Activated T-cell treated with anti-CD3 and anti-CD28 coated beads for 48 hours (primary cell): ENCODE measurements around the gene ELAVL3.
"Not testable (repeated sequence)": the region's sequence is repeated elsewhere in the genome, so short reads cannot be mapped to it uniquely, and the experiment has no call there.

Experiments
- DNase-seq: peaks from one replicate; pipeline ENCODE4 v3.0.0-alpha.2; 2020; ENCODE audit warnings: low read depth

Gene ELAVL3

DNA sequence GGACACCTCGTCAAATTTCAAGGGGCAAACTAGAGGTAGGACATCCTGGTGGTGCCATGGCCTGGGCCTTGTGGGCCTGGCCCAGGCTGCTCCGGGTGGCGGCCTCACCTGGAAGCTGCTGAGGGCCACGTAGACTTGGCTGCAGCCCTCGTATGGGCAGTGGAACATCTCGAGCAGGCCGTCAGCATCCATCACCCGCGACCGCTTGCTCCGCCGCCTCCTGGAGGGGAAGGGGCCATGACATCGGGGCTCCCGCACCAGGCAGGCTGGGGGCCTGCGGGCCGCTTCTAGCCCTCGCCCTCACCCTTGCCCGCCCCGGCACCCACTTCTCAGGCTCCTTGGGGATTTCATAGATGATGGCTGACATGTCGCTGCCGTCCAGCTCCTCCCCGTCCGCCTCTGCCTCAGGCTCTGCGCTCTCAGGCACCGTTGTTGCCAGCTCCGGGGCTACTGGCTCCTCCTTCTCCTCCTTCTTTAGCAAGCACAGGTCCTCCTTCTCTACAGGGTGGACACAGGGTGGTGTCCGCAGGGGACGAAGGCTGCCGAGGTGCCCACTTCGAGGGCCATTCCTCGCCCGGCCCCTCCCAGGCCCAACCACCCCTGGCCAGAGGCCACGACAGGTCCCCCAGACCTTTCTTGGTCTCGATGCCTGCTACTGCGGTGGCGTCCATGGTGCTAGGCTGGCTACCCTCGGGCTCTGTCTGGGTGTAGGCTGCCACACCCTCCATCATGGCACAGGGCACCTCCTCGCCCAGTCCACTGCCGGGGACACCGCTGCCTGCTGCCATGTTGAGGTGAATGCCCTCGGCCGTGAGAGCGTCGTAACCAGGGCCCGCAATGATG is 6.0 kb upstream of the ELAVL3 start:
- DNase-seq = no peak

DNA sequence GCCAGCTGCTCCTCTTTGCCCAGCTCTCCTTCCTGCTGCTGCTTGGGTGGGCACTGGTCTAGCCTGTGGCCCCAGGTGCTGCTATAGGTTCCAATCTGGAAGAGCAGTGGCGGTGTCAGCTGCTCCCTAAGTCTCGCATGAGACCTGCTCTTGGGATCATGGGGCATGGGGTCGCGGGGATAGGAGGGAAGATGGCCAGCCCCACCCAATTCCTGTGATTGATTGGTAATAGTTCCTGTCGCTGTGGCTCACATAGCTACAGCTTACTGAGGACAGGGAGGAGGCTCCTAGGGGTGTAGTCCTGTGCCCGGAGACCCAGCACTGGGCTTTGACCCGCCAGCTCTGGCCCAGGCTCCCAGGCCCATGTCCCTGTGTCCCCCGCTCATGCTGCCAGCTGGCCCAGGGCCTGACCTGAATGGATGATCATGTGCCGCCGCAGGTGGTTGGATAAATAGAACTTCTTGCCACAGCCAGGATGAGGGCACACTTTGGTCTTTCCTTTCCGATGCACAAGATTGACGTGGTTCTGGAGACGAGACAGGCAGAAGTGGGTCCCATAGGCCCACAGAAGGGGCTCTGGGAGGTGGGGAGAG is 4.5 kb upstream of the ELAVL3 start:
- DNase-seq = no peak

DNA sequence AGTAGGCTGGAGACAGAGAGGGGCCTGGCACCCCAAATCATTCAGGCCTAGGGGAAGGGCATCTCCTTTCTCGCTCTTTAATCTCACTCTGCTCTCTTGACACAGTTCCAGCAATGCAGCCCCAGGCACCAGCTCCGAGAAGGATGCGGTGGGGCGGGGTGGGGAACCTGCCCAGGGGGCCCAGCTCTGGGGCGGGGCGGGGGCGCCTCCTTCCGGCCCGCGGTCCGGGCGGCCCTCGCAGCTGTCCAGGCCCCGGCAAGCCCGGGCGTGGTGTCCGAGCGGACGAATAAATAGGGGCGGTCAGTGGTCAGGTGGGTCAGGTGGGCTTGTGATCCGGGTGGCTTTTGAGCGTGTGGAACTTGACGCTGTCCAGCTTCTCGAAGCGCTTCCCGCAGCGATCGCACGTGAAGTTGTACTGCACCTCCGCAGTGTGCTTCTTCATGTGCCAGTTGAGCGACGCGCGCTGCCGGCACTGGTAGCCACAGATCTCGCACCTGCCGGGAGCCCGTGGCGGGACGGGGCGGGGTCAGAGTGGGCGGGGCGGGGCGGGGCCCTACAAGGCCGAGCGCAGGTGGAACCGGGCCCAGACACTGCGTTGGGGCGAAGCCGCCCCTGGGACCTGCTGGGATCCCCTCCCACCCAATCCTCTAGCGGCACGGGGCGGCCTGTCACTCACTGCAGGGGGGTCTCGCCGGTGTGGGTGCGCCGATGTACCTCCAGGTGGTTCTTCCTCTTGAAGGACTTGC is 2.7 kb upstream of the ELAVL3 start:
- DNase-seq = no peak

DNA sequence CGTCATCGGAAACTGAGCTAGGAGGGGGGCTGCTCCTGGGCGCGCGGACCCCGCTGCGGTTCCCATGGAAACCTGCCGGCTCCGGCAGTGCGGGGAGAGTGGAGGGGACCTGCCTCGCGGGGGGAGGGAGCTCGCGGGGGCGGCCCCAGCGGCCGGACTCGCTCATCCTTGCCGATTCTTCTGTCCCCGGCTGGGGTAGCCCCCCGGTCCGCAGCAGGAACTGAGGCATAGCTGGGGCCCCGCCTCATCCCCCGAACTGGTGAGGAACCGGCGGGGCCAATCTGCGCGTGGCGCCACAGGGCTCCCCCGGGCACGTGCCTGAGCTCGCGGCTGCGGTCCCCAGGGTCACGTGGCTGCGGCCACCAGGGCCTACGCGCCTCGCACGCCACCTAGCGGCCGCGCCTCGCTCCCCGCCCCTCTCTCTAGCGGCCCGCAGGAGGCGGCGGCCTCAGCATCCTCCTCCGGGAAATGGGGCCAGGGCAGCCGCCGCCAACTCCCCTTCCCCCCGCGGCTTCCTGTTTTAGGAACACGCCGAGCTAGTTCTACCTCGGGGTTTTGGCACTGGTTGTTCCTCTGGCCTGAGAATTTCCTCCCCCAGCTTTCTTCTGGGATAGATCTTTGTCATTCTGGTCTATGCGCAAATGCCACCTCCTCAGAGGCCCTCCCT is 1.7 kb upstream of the ELAVL3 start:
- DNase-seq = peak; percentile 92

DNA sequence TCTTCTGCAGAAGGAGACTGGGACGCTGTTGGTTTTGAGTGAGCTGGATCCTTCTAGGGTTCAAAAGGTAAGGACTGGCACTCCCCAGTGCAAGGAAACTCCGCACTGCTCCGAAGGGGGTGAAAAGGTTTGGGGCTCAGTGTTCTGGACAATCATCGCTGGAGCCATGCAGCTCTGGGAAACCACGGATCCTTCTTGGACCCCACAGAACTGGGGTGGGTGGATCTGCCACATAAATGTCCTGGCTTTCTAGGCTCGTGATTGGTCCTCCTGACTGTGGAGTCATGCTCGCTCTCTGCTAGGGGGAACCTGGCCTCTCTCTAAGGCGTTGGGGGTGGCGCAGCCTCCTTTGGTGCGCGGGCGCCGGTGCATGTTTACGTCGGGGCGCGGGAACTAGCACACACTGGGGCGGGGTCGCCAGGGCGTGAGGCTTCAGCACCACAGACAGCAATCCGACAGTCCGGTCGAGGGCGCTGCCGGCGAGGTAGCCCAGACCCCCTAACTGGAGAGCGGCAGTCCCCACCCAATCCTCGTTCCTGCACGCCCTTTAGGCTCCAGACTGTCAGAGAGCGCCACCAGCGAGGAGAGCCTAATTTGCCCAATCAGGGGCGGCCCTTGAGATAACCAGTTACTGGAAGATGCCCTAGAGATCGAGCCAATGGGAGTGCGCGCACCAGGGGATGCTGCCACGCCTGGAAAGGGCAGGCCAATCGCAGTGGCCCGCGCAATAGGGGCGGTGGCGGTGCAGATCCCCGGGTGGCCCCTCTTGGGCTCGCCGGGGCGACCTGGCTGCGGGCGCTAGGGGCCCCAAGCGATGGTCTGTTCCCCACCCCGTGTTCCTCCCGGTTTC is 913 bp upstream of the ELAVL3 start:
- peak; percentile 83 for DNase-seq

DNA sequence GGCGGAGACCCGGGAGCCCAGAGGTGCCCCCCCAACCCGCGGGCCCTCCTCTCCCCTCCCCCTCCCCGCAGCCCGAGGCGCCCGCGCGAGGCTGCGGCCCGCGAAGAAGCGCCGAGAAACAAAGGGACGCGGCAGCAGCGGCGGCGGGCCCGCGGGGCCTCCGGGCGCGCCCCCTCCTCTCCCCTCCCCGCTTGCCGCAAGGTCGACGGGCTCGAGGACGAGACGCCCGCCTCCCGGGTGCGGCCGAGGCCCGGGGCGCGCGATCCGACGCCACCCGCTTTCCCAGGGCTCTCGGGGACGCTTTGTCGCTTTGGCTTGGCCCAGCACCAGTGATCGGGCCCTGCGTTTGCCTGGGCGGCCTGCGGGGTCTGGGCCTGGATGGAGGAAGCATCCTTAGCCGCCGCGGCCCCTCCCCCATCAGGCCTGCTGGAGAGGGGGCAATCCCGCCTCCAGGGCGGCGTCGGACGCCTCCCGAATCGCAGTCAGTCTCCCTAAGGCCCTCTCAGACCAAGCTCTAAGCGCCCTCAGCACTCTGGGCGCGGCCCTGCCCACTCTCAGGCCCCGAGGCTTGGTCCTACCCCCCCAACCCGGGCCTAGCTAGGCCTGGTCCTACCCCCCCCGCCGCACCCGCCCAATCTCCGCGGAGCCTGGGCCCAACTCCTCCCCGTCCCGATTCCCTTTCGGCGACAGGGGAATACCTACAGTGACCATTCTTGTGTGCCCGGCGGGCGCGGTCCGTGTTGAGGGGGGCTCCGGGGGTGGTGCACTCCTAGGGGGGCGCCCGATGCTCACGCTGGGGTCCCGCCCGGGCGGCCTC is 740 bp downstream of the ELAVL3 start:
- DNase-seq = no peak

DNA sequence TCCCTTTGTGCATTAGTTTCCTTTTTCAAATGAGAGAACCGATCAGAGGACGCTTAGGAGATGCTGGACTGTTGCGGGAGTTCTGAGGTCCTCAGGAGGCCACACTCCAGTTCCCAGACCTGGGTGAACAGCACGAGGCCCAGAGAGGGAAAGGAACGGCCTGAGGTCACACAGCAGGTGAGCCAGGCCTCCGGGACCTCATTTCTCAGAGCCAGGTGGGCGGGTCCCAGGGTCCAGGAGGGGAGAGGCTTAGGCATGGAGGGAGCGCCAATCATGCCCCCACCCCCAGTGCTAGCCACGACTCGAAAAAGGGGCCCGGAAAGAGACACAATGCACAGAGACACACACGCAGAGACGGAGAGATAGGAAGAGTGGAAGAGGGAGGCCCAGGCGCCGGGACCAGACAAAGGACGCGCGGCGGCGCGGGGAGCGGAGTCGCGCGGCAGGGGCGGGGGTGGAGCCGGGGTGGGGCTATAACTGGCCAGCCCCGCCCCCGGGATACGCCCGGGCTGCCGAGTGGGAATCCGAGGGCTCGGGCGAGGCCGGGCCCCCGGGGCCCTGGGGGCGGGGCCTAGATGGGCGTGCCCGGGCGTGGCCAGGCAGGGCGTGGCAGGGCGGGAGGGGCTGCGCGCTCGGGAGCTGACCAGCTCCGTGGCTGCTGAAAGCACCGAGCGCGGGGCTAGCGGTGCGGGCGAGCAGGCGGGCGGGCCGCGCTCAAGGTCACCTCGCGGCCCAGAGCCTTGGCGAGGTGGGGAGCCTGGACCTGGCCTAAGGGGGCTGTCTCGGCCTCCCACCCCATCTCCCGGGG is 1.6 kb downstream of the ELAVL3 start:
- DNase-seq = peak; percentile 52

DNA sequence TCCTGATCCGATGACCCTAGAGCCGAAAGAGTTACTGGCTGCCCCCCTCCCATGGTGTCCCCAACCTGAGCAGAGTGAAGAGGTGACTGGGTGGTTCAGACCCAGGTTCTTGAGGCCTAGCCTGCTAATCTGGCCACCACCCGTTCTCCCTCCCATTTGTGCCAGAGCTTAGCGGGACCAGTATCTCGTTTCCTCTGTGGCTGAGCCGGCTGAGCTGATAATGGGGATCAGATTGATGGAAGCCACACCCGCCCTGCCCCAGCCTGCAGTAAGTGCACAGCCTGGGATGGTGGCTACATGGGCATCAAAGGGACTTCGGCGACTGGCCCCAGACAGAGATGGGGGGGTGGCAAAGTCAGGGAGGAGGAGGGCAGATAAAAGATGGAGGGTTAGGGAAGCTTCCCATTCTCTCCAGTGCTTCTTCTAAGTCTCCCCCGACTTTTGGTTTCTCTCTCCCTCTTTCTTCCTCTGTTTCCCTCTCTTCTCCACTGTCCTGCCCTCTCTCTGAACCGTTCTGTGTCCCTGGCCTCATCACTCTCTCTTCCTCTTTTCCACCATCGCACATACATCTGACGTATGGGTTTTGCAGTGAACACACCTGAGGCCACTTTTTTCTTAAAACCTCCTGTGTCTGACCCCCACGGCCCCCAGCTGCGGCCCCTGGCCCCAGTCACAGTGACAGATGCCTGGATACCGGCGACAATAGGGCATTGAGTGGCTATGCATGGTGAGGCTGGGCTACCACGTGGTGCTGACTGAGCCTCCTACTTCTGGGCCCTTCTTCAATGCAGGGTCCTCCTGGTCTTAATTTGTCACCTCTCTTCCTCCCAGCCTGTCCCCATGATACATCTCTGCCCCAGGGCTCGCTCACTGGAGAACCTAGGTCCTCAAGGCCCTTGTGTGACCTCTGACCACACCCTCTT is 2.4 kb downstream of the ELAVL3 start:
- DNase-seq = no peak

DNA sequence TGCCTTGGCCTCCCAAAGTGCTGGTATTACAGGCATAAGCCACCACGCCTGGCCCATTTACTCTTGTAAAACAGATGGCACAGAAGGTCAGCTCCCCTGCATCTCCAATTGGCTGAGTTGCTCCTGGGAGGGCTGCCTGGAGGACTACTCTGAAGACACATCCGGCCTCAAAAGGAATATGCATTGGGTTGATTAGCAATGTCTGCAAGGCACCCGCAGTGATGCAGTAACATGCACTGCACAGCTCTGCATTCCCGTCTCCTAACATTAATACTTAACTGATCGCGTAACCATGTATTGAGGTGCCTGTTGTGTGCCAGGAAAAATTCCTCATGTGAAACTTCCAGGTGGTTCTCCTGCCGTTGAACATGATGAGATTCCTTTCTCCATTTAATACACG is 5.0 kb downstream of the ELAVL3 start:
- no peak for DNase-seq

DNA sequence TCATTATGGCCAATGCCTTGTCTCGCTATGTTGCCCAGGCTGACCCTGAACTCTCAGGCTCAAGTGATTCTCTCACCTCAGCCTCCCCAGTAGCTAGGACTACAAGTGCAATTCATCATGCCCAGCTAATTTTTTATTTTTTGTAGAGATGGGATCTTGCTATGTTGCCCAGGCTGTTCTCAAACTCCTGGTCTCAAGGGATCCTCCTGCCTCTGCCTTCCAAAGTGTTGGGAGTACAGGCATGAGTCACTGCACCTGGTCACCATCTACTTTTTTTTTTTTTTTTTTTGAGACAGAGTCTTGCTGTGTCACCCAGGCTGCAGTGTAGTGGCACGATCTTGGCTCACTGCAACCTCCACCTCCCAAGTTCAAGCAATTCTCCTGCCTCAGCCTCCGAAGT is 5.5 kb downstream of the ELAVL3 start:
- DNase-seq = not testable (repeated sequence)

DNA sequence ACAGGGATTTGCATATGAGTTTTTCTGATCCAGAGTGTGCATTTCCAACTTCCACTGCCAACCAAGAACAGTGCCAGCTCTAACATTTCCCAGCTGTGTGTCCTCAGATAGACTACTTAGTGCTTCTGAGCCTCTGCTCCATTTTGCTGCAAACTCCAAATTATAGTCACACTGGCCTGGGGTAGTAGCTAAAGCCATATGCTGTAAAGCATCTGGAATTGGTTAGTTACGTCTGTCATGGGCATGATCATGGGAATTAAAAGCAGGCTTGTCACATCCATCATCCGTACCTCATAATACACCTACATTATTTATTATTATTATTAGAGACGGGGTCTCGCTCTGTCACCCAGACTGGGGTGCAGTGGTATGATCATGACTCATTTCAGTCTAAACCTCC is 7.1 kb downstream of the ELAVL3 start:
- no peak for DNase-seq

DNA sequence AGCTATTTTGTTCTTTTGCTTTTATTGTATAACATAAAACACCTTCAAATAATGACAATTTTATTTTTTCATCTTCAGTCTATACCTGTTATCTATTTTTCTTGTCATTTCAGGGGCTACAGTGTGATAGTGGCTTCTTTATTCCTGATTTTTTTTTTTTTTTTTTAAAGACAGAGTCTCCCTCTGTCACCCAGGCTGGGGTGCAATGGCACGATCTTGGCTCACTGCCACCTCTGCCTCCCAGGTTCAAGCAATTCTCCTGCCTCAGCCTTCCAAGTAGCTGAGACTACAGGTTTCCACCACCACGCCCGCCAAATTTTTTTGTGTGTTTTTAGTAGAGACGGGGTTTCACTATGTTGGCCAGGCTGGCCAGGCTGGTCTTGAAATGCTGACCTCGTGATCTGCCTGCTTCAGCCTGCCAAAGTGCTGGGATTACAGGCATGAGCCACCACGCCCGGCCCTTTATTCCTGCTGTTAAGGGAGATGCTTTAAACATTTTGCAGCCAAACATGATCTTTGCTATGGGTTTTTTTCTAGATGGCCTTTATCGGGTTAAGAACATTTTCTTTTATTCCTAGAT is 12.5 kb downstream of the ELAVL3 start:
- DNase-seq = not testable (repeated sequence)

DNA sequence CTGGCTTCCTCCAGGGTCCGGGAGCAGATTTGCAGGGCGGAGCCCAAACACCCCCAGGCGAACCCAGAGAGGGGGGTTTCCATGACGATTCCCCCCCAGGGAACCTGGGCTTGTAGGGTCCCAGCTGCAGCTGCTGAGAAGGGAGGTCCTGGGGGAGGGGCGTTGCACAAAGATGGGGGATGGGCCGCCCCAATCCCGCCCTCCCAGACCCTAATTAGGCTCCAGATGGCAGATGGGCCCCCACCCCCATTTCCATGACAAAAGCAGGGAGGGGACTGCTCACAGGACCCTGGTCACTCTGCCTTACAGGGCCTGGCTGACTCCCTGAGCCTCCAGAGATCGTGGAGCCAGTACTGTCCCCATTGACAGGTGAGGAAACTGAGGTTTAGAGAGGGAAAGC is 15.2 kb downstream of the ELAVL3 start:
- DNase-seq = no peak

DNA sequence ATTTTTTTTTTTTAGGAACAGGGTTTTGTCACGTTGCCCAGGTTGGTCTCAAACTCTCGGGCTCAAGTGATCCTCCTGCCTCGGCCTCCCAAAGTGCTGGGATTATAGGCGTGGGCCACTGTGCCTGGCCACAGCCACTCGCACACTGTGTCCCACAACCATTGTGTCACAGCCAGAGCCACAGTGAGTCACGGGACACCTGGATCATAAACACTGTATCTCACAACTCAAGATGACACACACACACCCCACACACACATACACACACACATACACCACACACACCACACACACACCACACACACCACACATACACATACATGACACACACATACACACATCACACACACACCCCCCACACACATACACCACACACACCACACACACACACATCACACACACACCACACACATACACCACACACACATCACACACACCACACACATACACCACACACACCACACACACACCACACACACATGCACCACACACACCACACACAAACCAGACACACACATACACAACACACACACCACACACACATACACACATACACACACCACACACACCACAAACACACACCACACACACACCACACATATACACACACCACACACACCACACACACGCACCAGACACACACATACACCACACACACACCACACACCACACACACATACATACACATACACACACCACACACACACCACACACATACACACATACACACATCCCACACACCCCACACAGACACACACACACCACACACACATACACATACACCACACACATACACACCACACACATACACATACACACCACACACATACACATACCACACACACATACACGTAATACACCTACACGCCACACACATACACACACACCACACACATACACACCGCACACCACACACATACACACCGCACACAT is 16.2 kb downstream of the ELAVL3 start:
- DNase-seq = no peak

DNA sequence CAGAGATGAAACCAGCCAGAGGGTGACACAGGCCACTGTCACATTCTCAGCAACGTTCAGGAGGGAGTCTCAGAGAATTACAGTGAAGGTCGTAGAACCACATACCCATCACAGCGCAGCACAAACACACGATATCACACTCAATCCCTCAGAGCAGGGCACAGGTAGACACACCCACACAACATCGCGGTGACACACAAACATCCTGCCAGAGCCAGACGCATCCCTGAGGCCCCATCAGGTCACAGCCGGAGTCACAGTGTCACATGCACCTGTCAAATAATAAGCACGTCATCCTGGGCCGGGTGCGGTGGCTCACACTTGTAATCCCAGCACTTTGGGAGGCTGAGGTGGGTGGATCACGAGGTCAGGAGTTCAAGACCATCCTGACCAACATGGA is 17.5 kb downstream of the ELAVL3 start:
- DNase-seq = no peak

DNA sequence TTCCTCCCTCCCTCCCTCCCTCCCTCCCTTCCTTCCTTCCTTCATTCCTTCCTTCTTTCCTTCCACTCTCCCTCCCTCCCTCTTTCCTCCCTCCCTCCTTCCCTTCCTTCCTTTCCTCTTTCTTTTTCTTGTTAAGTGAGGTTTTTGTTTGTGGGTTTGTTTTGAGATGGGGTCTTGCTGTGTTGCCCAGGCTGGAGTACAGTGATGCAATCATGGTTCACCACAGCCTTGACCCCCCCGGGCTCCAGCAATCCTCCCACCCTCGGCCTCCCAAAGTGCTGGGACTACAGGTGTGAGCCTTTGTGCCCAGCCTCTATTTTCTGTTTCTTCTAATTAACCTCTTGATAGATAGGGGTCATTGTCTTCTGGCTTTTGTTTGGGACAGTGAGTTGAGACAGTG is 19.4 kb downstream of the ELAVL3 start:
- no peak for DNase-seq

DNA sequence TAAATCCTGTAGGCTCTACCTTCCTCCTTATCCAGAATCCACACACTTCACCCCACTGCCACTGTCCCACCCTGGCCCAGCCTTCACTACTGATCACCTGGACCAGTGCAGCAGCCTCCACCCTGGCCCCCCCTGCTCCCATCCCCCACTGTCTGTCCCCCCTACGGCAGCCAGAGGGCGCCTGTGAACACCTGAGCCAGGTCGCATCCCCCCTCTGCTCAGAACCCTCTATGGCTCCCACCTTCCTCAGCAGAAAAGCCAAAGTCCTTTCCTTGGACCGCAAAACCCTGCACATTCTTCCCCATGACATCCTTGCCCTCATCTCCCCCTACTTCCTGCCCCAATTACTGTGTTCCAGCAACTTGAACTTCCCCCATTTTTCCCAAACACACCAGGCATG is 20.6 kb downstream of the ELAVL3 start:
- DNase-seq = no peak
